ENCODE data around the gene CHST1.

DNA sequence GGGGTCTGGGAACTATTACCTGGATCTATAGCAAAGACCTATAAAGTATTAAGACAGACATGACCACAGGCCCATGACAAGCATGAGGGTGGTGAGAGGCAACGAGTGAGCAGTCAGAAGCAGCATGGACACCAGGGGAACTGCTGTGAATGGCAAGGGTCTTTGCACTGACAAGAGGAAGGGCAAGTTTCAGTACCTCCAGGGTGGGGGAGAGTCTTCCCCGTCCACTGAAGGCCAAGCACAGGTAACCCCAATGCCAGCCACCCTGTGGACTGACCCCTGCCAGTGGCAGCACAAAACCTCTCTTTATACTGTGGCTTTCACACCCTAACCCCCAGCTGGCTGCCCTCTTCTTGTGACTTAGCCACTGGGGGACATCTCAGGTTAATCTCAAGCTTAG is 55.5 kb downstream of the CHST1 start:
- TF ChIP-seq, protein P1, sequence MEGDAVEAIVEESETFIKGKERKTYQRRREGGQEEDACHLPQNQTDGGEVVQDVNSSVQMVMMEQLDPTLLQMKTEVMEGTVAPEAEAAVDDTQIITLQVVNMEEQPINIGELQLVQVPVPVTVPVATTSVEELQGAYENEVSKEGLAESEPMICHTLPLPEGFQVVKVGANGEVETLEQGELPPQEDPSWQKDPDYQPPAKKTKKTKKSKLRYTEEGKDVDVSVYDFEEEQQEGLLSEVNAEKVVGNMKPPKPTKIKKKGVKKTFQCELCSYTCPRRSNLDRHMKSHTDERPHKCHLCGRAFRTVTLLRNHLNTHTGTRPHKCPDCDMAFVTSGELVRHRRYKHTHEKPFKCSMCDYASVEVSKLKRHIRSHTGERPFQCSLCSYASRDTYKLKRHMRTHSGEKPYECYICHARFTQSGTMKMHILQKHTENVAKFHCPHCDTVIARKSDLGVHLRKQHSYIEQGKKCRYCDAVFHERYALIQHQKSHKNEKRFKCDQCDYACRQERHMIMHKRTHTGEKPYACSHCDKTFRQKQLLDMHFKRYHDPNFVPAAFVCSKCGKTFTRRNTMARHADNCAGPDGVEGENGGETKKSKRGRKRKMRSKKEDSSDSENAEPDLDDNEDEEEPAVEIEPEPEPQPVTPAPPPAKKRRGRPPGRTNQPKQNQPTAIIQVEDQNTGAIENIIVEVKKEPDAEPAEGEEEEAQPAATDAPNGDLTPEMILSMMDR (IDR thresholded peaks at IDR 0.05; ENCODE audit: insufficient read depth, low read length): no peak
- TF ChIP-seq SPI1 (IDR thresholded peaks at IDR 0.05; ENCODE audit: borderline replicate concordance, low read depth) (no peak), GABPA (IDR thresholded peaks at IDR 0.05; ENCODE audit: low read depth) (no peak)
